ENCODE measurements around the gene BMP3.
A peak's percentile ranks its signal among the peaks of the same experiment; 100 is the strongest.

BMP3 gene

GRCh38 chr4:81031796-81032551 is 1.5 kb downstream of the BMP3 start:
- peak overlapping the region; percentile 69; the same call in 1 of the 2 replicates for H3K4me3 ChIP-seq (ENCODE audit: low read length)
- TF ChIP-seq ZNF274 (IDR thresholded peaks at IDR 0.05; ENCODE audit: low read depth, low read length): no peak

- H3K4me3 ChIP-seq (ENCODE audit: low read length): no peak overlapping the region
- no peak for TF ChIP-seq ZNF274 (IDR thresholded peaks at IDR 0.05; ENCODE audit: low read depth, low read length)
These were observed 2.5 kb downstream of the BMP3 start for GRCh38 chr4:81032771-81033684.

- no peak for TF ChIP-seq ZNF274 (IDR thresholded peaks at IDR 0.05; ENCODE audit: low read depth, low read length)
- H3K4me3 ChIP-seq (ENCODE audit: low read length): no peak overlapping the region
These were observed 8.3 kb downstream of the BMP3 start for GRCh38 chr4:81038636-81039350.

- TF ChIP-seq ZNF274 (IDR thresholded peaks at IDR 0.05; ENCODE audit: low read depth, low read length): no peak
These were observed 9.0 kb downstream of the BMP3 start for GRCh38 chr4:81039351-81039972.

GRCh38 chr4:81040012-81040659 is 9.6 kb downstream of the BMP3 start:
- H3K4me3 ChIP-seq (ENCODE audit: low read length): no peak overlapping the region
- no peak for TF ChIP-seq ZNF274 (IDR thresholded peaks at IDR 0.05; ENCODE audit: low read depth, low read length)

More at GRCh38 chr4:81039351-81039972, 9.0 kb downstream of the BMP3 start:
- no peak overlapping the region for H3K4me3 ChIP-seq (ENCODE audit: low read length)

GRCh38 chr4:81042578-81043365 is 12.3 kb downstream of the BMP3 start:
- no peak for TF ChIP-seq ZNF274 (IDR thresholded peaks at IDR 0.05; ENCODE audit: low read depth, low read length)
- H3K4me3 ChIP-seq (ENCODE audit: low read length): no peak overlapping the region

GRCh38 chr4:81049330-81049729 is 18.8 kb downstream of the BMP3 start:
- TF ChIP-seq ZNF274 (IDR thresholded peaks at IDR 0.05; ENCODE audit: low read depth, low read length): no peak
- H3K4me3 ChIP-seq (ENCODE audit: low read length): no peak overlapping the region

GRCh38 chr4:81049907-81050306 is 19.4 kb downstream of the BMP3 start:
- no peak for TF ChIP-seq ZNF274 (IDR thresholded peaks at IDR 0.05; ENCODE audit: low read depth, low read length)
- no peak overlapping the region for H3K4me3 ChIP-seq (ENCODE audit: low read length)

GRCh38 chr4:81052119-81053068 is 21.9 kb downstream of the BMP3 start:
- no peak for TF ChIP-seq ZNF274 (IDR thresholded peaks at IDR 0.05; ENCODE audit: low read depth, low read length)
- H3K4me3 ChIP-seq (ENCODE audit: low read length): no peak overlapping the region

- TF ChIP-seq ZNF274 (IDR thresholded peaks at IDR 0.05; ENCODE audit: low read depth, low read length): no peak
These were observed 28.1 kb downstream of the BMP3 start for GRCh38 chr4:81058621-81059020.

GRCh38 chr4:81060587-81061343 is 30.3 kb downstream of the BMP3 start:
- H3K4me3 ChIP-seq (ENCODE audit: low read length): no peak overlapping the region
- no peak for TF ChIP-seq ZNF274 (IDR thresholded peaks at IDR 0.05; ENCODE audit: low read depth, low read length)

More at GRCh38 chr4:81058621-81059020, 28.1 kb downstream of the BMP3 start:
- H3K4me3 ChIP-seq (ENCODE audit: low read length): no peak overlapping the region

Data from GM08714 (cell line).